NCI-H69 (cell line): ENCODE results near the gene PHC2.

Experiments
- DNase-seq: peaks from one replicate; lab custom pipeline; 2025; lab: John Stamatoyannopoulos, UW

The PHC2 gene

GRCh38 chr1:33349081-33349759, 81.7 kb downstream of the PHC2 start:
- peak; percentile 49 for DNase-seq

- no peak for DNase-seq
Observed at GRCh38 chr1:33348676-33349080, 82.2 kb downstream of the PHC2 start.

- peak; percentile 10 for DNase-seq
Observed at GRCh38 chr1:33348194-33348593, 82.7 kb downstream of the PHC2 start.

DNA sequence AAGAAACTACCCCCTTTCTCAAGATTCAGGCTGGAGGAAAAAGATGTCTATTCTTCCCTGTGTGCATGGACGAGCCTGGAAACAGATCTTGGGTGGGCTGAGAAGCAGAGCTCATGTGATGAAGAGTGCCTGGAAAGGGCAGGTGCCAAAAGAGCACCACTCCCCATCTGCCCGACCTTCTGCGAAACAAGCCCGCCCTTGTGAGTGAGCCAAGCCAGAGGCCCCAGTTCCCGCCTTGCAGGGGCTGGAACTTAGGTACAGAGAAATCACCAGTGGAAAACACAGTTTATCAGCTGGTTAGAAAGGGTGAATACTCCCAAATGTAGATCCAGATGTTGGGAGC, 83.3 kb downstream of the PHC2 start:
- peak; percentile 9 for DNase-seq

DNA sequence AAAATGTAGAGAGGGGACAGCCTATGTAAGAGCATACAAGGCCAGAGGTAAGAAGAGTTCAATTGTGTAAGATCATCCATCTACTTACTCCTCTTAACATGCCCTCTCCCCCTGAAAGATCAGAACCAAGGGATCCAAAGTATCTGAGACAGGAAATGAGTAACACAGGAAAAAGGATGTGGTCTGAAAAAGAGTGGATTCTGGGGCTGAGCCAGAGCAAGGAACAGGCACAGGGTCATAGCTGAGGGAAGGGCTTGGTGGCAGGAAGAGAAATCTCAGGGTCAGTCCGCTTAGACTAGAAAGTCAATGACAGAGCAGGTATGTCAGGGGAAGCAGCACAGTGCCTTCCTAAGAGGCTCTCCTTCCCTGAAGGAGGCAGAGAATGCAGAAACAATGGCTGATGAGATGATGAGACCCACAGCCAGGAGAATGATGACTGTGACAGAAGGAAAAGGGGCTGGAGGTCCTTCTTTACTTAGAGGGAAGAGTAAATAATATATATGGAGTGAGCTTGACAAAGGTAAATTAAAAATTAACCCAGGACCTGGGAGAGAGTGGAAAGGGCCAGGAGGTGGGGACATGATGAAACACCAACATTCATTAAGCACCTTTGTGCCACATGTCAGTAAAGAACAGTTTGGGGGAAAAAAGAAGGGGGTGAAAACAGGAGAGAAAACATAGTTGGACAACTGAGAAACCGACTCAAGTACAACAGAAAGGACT, 83.8 kb downstream of the PHC2 start:
- peak; percentile 36 for DNase-seq

- no peak for DNase-seq
Observed at GRCh38 chr1:33346533-33346926, 84.4 kb downstream of the PHC2 start.

DNA sequence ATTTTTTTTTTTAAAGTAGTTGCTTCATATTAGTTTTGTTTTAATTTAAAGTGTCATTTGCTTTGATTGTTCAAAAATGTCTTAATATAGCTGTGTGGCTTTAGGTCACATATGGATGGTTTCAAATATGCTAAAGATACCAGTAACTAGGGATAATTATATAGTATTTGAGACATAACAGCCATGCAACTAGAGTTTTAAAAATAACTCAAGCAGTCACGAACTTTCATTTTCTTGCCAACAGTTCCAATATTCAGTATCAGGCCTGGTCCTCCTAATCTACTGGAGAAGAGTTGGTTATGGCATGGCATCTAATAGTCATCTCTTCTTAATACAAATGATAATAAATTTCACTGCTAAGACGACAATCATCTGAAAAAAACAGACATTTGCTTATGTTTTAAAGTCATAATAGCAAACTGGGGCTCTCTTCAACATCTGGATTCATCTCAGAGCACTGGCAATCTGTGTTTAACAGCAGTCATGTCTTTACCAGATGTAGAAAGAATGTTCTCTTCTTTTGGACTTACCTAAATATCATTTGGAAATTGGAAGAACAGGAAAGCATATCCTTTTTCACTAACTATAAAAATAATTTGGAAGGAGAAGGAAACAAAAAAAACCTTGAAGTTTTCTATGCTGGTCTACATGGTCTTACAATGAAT, 85.9 kb downstream of the PHC2 start:
- DNase-seq, result no peak

GRCh38 chr1:33343539-33343938, 87.4 kb downstream of the PHC2 start:
- DNase-seq, result no peak

DNA sequence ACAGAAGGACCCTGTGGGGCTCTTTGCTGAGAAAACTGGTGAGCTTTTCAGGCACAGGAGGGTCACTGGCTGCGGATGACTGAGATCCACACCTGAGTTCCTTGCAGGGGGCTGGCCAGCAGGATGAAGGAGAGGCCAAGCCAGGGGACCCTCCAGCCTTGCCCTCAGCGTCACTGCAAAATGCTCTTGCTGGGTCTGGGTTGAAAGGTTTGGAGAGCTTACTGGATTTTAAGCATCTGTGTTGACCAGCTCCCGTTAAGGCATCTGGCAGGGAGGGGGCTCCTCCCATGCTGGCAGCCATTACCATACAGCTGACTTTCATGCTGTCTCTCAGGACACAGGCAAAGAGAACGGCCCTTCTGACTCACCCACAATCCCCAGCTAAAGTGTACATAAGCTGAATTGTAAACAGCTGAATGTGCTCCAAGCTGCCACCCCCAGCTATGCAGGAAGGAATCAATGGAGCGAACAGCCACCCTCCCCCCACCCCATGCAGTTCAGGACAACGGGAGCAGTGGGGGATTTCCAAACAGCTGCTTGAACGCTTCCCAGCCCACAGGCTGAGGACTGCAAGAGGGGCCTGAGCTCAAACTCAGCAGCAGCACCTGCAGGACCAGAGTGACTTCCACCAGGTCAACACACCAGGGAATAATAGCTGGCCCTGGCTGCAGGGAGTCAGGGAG, 88.7 kb downstream of the PHC2 start:
- DNase-seq, result peak; percentile 95

DNA sequence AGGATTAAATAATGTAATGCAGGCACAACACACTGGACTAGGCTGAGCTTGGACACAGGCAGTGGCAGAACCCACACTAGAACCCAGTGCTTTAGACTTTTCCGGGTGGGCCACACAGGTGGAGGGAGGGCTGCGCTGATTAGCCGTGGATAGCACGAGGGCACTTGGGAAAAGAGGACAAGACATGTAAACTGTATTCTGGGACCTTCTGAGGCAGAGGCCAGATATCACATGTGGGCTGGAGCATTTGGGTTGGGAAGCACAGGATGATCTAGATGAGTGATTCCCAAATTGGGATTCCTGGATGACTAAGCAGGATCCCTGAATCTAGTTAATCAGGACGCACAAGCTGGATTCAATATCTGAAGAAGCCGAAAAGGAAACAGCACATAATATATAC, 89.7 kb downstream of the PHC2 start:
- DNase-seq, result no peak

- no peak for DNase-seq
Observed at GRCh38 chr1:33339413-33339812, 91.5 kb downstream of the PHC2 start.

DNA sequence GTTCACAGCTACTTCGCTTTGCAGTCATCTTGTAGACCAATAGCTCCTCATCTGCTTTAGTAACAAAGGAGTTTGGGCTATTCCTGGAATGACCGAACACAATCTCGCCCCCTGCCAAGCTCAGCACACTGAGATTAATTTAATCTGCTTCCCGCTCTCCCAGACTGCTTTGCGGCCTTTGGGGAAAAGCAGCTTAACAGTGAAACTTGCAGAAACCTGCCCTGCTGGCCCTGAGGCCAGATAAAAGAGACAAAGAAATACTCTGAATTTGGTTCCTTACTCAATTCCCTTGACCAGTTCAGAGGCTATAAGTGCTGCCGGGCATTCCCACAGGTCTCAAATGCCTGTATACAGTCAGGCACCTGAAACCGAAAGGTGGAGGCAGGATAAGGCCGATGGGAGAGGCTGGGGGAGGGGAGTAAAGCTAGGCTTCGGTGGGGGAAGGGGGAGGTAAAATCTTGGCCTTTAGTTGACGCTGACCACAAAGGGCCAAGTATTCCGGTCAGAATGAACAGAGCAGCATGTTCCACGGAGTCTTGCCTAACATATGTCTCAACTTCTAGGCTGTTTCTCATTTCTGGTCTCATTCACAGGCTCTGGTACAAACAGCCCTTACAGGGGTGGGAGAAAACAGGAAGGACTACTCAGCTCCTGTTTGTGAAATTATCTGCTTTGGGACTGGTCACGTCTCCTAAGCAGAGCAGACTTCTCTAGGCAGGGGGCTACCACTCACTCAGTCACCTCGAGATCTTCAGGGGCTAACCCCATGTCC, 92.3 kb downstream of the PHC2 start:
- peak; percentile 12 for DNase-seq

GRCh38 chr1:33338048-33338439, 92.9 kb downstream of the PHC2 start:
- no peak for DNase-seq

DNA sequence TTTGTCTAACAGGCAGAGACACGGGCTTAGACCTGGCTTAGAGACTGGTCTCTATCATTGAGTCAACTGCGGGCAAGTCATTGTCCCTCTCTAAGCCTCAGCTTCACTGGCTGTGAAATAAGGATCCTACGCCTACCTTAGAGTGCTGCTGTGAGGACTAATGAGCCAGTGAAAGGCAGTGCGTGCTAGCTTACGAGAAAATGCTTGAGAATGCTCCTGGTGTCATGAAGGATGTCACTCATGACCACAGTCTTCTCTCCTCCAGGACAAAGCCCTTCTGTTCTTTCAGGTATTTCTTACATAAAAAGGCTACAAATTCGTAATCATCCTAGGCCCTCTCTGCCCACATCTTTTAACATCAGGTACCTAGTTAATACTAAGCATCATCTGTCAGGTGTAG, 93.5 kb downstream of the PHC2 start:
- no peak for DNase-seq

DNA sequence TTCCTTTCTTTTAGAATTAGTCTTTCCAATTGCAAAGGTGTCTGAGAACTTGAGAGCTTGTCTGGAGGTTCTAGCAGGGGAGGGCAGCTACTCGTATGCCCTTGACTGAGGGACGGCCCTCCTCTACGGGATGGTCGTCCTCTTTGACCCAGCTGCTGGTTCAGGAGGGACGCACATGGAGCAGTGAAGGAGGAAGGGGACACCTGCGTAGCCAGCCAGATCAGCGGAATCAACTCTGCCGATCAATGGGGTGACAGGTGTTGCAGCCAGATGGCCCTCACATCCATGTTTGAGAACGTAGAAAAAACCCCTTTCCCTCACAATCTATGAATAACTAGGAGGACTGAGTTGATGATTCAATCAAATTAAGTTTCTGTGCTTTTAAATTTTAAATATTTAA, 94.3 kb downstream of the PHC2 start:
- peak; percentile 8 for DNase-seq

GRCh38 chr1:33335020-33335419, 95.9 kb downstream of the PHC2 start:
- DNase-seq, result no peak

- DNase-seq, result no peak
Observed at GRCh38 chr1:33334081-33334552, 96.8 kb downstream of the PHC2 start.

DNA sequence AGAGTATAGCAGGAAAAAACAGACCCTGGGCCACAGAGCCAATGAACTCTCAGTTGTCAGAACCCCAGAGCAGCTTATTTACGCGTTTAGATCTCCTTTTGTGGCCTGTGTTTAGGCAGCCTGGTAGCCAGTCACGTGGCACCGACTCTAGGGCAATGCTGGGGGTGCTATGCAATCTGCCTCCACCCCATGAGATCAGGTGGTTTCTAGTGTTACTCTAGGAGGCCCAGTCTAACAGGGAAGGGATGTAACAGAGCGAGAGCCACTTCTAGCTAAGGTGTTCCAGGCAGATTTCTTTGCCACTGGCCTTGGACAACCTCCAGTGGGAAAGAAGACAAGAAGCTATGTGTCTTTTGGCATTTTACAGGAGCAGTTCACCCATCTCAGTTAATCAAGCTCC, 98.0 kb downstream of the PHC2 start:
- DNase-seq, result no peak

GRCh38 chr1:33332357-33332789, 98.5 kb downstream of the PHC2 start:
- no peak for DNase-seq

DNA sequence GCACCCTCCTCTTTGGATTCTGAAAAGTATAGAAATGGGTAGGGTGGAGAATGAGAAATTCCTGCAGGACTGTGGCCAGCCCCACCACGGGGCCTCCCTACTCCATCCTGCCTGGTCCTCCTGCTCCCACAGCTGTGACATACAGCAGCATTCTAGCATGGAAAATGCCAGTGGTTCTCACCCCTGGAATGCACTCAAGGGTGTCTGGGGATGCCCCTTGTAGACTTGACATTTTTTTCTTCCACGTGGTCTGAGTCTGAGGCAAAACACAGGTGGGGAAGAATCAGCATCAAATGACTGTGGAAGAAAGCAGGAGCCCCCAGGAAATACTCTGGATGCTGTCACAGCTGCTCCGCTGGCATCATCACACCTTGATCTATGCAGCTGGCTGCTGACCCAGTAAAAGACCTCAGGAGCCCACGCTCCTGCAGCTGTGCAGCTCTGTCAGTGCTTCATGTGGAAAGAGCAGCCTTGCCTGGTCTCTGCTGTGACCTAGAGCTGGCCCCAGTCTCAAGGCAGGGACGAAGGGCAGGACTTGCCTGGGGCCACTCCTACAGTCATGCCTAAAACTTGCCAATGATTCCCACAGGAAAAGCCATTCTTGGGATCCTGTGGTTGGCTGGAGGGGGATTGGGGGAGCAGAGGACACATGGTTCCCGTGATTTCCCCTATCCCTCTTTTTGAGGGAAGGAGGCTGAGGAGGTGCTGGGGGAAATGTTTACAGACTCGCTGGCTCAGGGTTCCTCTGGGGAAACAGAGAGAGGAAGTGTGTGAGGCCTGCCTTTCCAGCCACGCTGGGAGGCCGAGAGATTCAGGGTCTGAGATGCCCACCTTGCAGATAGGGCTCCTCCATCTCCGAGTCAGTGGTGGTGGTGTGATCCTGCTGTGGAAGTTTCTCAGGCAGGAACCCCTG, 99.2 kb downstream of the PHC2 start:
- no peak for DNase-seq

DNA sequence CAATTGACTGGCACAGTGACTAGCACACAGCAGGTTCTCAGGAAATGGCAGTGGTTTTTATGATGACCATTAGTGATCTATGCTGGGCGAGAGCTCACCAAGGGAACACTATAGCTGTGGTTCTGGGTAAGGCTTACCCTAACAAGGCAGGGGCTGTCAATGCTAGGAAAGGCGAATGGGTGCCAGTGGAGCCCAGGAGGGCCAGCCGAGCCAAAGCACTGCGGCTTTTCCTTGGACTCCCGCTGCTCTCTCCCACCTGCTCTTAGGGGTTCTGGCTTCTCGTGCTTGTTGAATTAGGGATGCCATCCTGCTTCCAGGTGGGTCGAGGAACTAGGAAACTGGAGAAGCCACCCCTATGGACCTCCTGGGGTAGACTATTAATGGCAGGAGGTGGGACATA, 100.0 kb downstream of the PHC2 start:
- DNase-seq, result no peak
